BE2C (cell line): ENCODE results near the gene BPIFB6.
A peak's percentile ranks its signal among the peaks of the same experiment; 100 is the strongest.

ENCODE experiments used
- DNase-seq: peaks from one replicate; pipeline ENCODE4 v3.0.0-alpha.2; 2020
- H3K27me3 ChIP-seq: fragments of 250-450 bp; sonication (Bioruptor Pico); 2 replicates; pipeline ENCODE4 v1.5.1; 2020; ENCODE audit warnings: mild to moderate bottlenecking
- H3K36me3 ChIP-seq: fragments of 250-450 bp; sonication (Bioruptor Pico); 2 replicates; pipeline ENCODE4 v1.5.1; 2020; ENCODE audit warnings: mild to moderate bottlenecking
- H3K4me1 ChIP-seq: fragments of 250-450 bp; sonication (Bioruptor Pico); 2 replicates; pipeline ENCODE4 v1.5.1; 2020
- H3K4me3 ChIP-seq: 2 replicates; pipeline ENCODE4 v1.5.1; 2011; ENCODE audit warnings: low read depth, low read length
- H3K9me3 ChIP-seq: fragments of 250-450 bp; sonication (Bioruptor Pico); 2 replicates; pipeline ENCODE4 v1.5.1; 2020
- TF ChIP-seq, protein P1 (sequence below): IDR thresholded peaks from 2 replicates; pipeline ENCODE4 v1.5.1; 2012; ENCODE audit warnings: mild to moderate bottlenecking, low read depth, low read length

BPIFB6 gene

DNA sequence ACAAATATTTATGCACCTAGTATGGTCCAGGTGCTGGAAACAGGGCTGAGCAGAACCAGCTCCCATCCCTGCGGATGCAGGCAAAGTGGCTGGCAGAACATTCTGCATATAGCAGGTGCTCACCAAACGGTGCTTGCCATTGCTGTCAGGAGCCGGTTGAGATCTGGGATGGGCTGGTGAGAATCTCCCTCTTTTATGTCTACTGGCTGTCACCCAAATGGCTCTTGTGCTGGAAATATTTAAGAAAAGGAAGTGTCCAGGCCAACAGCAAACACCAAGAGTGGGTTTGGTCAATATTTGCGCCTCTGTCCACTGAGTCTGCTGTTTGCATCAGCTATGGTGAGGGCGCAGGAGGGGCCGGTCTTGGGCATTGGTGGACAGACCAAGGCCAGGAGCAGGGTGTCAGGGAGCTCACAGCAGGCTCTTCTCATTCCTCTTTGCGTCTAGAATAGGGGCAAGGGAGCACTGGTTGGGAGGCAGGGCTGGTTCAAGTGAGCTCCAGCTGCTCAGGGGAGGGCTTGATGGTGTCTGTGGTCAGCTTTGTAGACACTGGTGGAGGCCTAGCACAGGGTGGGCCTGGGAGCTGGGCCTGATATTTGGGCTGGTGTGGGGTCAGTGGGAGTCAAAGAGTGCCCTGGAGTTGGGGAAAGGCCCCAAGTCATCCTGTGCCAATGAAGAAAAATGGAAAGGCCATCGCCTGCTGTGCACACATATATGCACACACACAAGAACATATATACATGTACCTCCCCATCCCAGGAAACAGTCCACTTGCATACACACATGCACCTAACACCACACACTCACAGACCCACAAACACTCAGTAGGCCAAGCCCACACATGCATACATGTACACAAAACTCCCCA is 25.3 kb upstream of the BPIFB6 start:
- Histone ChIP-seq H3K4me3 (no peak overlapping the region), H3K4me1 (no peaks in the 10 kb centered on the region), H3K36me3 (no peaks in the 10 kb centered on the region), H3K27me3 (no peaks in the 10 kb centered on the region), H3K9me3 (no peaks in the 10 kb centered on the region)
- no peak for DNase-seq
- TF ChIP-seq, protein P1, sequence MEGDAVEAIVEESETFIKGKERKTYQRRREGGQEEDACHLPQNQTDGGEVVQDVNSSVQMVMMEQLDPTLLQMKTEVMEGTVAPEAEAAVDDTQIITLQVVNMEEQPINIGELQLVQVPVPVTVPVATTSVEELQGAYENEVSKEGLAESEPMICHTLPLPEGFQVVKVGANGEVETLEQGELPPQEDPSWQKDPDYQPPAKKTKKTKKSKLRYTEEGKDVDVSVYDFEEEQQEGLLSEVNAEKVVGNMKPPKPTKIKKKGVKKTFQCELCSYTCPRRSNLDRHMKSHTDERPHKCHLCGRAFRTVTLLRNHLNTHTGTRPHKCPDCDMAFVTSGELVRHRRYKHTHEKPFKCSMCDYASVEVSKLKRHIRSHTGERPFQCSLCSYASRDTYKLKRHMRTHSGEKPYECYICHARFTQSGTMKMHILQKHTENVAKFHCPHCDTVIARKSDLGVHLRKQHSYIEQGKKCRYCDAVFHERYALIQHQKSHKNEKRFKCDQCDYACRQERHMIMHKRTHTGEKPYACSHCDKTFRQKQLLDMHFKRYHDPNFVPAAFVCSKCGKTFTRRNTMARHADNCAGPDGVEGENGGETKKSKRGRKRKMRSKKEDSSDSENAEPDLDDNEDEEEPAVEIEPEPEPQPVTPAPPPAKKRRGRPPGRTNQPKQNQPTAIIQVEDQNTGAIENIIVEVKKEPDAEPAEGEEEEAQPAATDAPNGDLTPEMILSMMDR: no peak

GRCh38 chr20:33006776-33007375 is 24.6 kb upstream of the BPIFB6 start:
- TF ChIP-seq, protein P1: no peak
- H3K4me3 ChIP-seq: no peak overlapping the region
- no peaks in the 10 kb centered on the region for H3K9me3 ChIP-seq
- H3K4me1 ChIP-seq: no peaks in the 10 kb centered on the region
- no peaks in the 10 kb centered on the region for H3K27me3 ChIP-seq
- no peak for DNase-seq
- H3K36me3 ChIP-seq: no peaks in the 10 kb centered on the region

DNA sequence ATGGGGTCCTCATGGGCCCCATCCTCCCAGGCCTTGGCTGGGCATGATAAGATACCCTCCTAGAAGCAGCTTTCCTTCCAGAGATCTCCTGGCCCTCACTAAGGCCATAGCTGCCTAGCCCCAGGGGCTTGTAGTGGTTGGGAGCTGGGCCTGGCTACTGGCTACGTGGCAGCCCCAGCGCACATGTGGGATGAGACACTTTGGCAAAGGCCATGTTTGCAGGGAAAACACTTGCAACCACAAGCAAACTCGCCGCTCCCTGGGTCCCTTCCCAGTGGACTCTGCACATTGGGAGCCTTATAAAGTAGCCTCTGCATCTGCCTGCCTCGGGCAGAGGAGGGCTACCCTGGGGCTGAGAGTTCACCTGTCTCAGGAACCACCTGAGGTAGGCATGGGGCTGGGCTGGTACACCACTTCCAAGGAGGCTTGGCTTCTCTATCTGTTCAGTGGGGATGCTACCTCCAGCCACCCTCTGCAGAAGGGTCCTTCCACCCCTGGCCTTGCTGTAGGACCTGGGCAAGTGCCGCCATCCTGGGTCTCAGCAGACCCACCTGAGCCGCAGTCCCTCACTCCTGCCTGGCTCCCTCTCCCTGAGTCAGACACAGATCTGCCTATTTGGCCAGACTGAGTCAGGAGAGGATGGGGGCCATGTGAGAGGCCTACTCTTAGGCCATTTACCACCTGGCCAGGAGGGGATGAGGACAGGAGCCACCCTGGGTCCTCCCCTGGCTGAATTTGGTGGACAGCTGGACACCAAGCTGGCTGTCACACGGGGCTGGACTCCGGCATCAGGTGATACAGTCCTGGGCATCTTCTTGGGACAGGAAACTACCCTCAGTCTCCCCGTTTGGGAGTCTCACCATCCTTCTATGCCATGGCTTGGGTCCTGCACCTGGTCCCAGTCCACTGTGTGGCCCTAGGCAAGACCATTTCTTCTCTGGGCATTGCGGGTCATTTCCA is 23.8 kb upstream of the BPIFB6 start, which contains the start of gene BPIFB2:
TSS of gene BPIFB2 (plus strand) at position 329 of the 960 bp plus-strand sequence. CDS start 871 bp downstream, outside the sequence.
- DNase-seq: no peak
- TF ChIP-seq, protein P1: no peak
- no peaks in the 10 kb centered on the region for H3K9me3 ChIP-seq
- no peaks in the 10 kb centered on the region for H3K27me3 ChIP-seq
- H3K4me3 ChIP-seq: no peak within 1 kb of the TSS
- no peaks in the 10 kb centered on the region for H3K4me1 ChIP-seq
- H3K36me3 ChIP-seq: no peaks in the 10 kb centered on the region

DNA sequence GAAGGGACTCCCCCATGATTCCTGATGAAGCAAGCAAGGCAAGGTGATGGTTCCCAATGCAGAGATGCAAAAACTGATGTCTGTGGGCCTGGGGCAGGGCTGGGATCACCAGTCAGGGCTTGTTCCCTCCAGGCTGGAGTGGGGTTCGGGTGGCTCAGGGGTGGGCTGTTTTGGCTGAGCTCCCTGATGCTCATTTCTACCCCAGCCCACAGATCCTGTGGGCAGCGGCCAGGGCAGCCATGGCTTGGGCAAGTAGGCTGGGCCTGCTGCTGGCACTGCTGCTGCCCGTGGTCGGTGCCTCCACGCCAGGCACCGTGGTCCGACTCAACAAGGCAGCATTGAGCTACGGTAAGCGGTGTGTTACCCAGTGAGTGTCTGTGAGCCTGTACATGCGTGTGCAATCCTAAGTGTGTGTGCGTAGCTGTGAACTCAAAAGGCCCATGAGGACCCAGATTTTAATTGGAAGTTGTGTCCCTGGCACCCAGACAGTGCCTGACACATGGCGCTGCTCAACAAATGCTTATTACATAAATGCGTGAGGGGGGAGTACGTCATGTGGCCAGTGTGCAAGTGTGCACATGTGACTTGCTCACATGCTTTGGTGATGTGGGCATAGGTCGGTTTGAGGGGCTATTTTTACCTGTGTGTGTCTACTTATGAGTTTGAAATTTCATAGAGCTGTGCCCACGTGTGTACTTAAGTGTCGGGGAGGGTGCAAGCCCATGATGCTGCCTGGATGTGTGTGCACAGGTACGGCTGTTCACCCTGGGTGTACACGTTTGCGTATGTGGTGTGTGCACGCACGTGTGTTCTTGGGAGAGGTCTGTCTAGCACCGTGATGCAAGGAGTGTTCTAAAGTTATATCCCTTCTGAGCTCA is 22.9 kb upstream of the BPIFB6 start:
- DNase-seq: no peak
- H3K4me1 ChIP-seq: no peaks in the 10 kb centered on the region
- no peaks in the 10 kb centered on the region for H3K36me3 ChIP-seq
- H3K4me3 ChIP-seq: no peak overlapping the region
- no peaks in the 10 kb centered on the region for H3K9me3 ChIP-seq
- H3K27me3 ChIP-seq: no peaks in the 10 kb centered on the region
- TF ChIP-seq, protein P1: no peak

- no peaks in the 10 kb centered on the region for H3K9me3 ChIP-seq
- DNase-seq: peak; percentile 31
- no peak overlapping the region for H3K4me3 ChIP-seq
- no peaks in the 10 kb centered on the region for H3K4me1 ChIP-seq
- H3K27me3 ChIP-seq: no peaks in the 10 kb centered on the region
- no peaks in the 10 kb centered on the region for H3K36me3 ChIP-seq
- TF ChIP-seq, protein P1: no peak
Measured at GRCh38 chr20:33009214-33010132, 22.0 kb upstream of the BPIFB6 start.
